Endodermal cell (in vitro differentiated cells): Measurements from ENCODE around the gene EMX2. TPM values are rescaled to one million over a fixed set of nuclear protein-coding genes. Genes with fewer than 3 reads are reported as not detected.
A peak's percentile ranks its signal among the peaks of the same experiment; 100 is the strongest.

Experiments used
- DNase-seq: peaks from one replicate; pipeline ENCODE4 v3.0.0-alpha.2; 2017
- H3K27ac ChIP-seq: 2 replicates; pipeline ENCODE4 v1.5.1; 2013; ENCODE audit warnings: mild to moderate bottlenecking, low read depth, low read length, moderate library complexity
- H3K27me3 ChIP-seq: 2 replicates; pipeline ENCODE4 v1.6.1; 2013; ENCODE audit warnings: mild to moderate bottlenecking, low read length, moderate library complexity; ENCODE audit not compliant: insufficient read depth, control insufficient read depth, poor library complexity, severe bottlenecking
- H3K36me3 ChIP-seq: 2 replicates; pipeline ENCODE4 v1.7.0; 2013; ENCODE audit warnings: mild to moderate bottlenecking, low read length, moderate library complexity; ENCODE audit not compliant: control insufficient read depth, insufficient read depth
- H3K4me1 ChIP-seq: one replicate; pipeline ENCODE4 v1.7.0; 2013; ENCODE audit warnings: low read length; ENCODE audit not compliant: control insufficient read depth, insufficient read depth
- H3K4me3 ChIP-seq: 2 replicates; pipeline ENCODE4 v1.5.1; 2013; ENCODE audit warnings: mild to moderate bottlenecking, low read length, moderate library complexity
- H3K9ac ChIP-seq: 2 replicates; pipeline ENCODE4 v1.6.1; 2013; ENCODE audit warnings: mild to moderate bottlenecking, low read length, moderate library complexity; ENCODE audit not compliant: poor library complexity, severe bottlenecking; ENCODE audit errors: extremely low read depth
- H3K9me3 ChIP-seq: 2 replicates; pipeline ENCODE4 v1.6.1; 2013; ENCODE audit warnings: mild to moderate bottlenecking, low read length, moderate library complexity; ENCODE audit not compliant: control insufficient read depth
- H3K27ac Mint-ChIP-seq: 2 replicates; pipeline ENCODE4 v1.8.0; 2020; ENCODE audit warnings: mixed read lengths
- H3K27me3 Mint-ChIP-seq: 2 replicates; pipeline ENCODE4 v1.8.0; 2021; ENCODE audit warnings: mild to moderate bottlenecking, mixed read lengths; ENCODE audit not compliant: insufficient read depth
- H3K36me3 Mint-ChIP-seq: 2 replicates; pipeline ENCODE4 v1.8.0; 2020; ENCODE audit warnings: low read depth, mixed read lengths
- H3K4me1 Mint-ChIP-seq: 2 replicates; pipeline ENCODE4 v1.8.0; 2020; ENCODE audit warnings: mixed read lengths
- H3K4me3 Mint-ChIP-seq: 2 replicates; pipeline ENCODE4 v1.8.0; 2020; ENCODE audit warnings: mild to moderate bottlenecking, moderate library complexity, mixed read lengths
- H3K9me3 Mint-ChIP-seq: 2 replicates; pipeline ENCODE4 v1.8.0; 2020; ENCODE audit warnings: mild to moderate bottlenecking, mixed read lengths
- WGBS, 2 experiments: methylation state at CpG; one replicate each; pipeline versions ENCODE4 v1.1.5 to v1.1.7; 2013; ENCODE audit warnings: missing lambda C conversion rate in 2 of 2, mixed read lengths in 1 of 2; ENCODE audit not compliant: insufficient coverage in 1 of 2, insufficient read length in 1 of 2; 5-methylcytosine and 5-hydroxymethylcytosine counted together
- total RNA-seq, 2 donors: library from RNA; stranded (reverse); fragmentation: NEBNext Ultra II Directional in 1 of 2; extraction: Animal tissue kit (Norgen Biotek cat#: 25700) in 1 of 2; gene quantifications; 2 replicates in 1 of 2; 3 replicates in 1 of 2; pipeline ENCODE4 v1.2.1, GENCODE V29; 2021
- TF ChIP-seq, protein P1 (sequence below): fragments of 200-600 bp; sonication (generic); conservative IDR thresholded peaks from 2 replicates; pipeline ENCODE4 v1.5.0; 2021; ENCODE audit warnings: antibody characterized with exemption, mild to moderate bottlenecking

Gene EMX2
- total RNA-seq, 2 donors from 2014 or later, result 0.18 TPM; not detected in 1

DNA sequence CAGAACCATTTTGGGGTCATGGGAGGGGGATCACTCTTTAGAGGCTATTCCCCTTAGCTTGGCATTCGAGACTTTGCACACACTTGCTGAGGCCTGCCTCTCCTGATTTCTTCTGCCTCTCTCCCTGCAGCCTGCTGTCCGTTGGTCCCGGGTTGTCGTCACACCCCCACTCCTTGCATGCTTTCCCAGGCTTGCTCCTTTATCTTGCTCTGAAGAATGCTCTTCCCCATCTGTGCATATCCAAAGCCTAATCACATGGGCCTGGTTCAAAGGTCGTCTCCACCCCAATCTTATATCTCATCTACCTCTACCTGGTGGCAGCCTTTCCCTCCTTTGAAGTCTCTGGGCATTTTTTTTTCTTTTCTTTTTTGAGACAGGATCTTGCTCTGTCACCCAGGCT, 24.3 kb upstream of the EMX2 start:
- Mint-ChIP-seq H3K9me3 (no peaks in the 10 kb centered on the region), H3K4me1 (peaks cover 4% of the 10 kb centered on the region), H3K27ac (no peak overlapping the region), H3K4me3 (no peak overlapping the region), H3K27me3 (peaks cover 52% of the 10 kb centered on the region), H3K36me3 (no peaks in the 10 kb centered on the region)
- TF ChIP-seq, protein P1, sequence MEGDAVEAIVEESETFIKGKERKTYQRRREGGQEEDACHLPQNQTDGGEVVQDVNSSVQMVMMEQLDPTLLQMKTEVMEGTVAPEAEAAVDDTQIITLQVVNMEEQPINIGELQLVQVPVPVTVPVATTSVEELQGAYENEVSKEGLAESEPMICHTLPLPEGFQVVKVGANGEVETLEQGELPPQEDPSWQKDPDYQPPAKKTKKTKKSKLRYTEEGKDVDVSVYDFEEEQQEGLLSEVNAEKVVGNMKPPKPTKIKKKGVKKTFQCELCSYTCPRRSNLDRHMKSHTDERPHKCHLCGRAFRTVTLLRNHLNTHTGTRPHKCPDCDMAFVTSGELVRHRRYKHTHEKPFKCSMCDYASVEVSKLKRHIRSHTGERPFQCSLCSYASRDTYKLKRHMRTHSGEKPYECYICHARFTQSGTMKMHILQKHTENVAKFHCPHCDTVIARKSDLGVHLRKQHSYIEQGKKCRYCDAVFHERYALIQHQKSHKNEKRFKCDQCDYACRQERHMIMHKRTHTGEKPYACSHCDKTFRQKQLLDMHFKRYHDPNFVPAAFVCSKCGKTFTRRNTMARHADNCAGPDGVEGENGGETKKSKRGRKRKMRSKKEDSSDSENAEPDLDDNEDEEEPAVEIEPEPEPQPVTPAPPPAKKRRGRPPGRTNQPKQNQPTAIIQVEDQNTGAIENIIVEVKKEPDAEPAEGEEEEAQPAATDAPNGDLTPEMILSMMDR, result no peak
- Histone ChIP-seq H3K36me3 (no peaks in the 10 kb centered on the region), H3K9ac (no peak overlapping the region), H3K27ac (no peak overlapping the region), H3K4me1 (no peaks in the 10 kb centered on the region), H3K9me3 (no peaks in the 10 kb centered on the region), H3K27me3 (peaks cover 45% of the 10 kb centered on the region), H3K4me3 (no peak overlapping the region)
- DNase-seq, result peak; percentile 42
- 52 to 68% methylated on average over 5 of the region's 5 CpGs for WGBS, 2 experiments

GRCh38 chr10:117519286-117519685, 23.3 kb upstream of the EMX2 start:
- Histone ChIP-seq H3K4me3 (no peak overlapping the region), H3K27ac (no peak overlapping the region), H3K4me1 (no peaks in the 10 kb centered on the region), H3K36me3 (no peaks in the 10 kb centered on the region), H3K9ac (no peak overlapping the region), H3K9me3 (no peaks in the 10 kb centered on the region), H3K27me3 (peaks cover 56% of the 10 kb centered on the region)
- H3K27ac Mint-ChIP-seq, result no peak overlapping the region
- peaks cover 4% of the 10 kb centered on the region for H3K4me1 Mint-ChIP-seq
- peak; percentile 7 for DNase-seq
- no peaks in the 10 kb centered on the region for H3K9me3 Mint-ChIP-seq
- H3K27me3 Mint-ChIP-seq, result peaks cover 55% of the 10 kb centered on the region
- H3K36me3 Mint-ChIP-seq, result no peaks in the 10 kb centered on the region
- 81 to 90% methylated on average over 3 to 8 of the region's 8 CpGs for WGBS, 2 experiments
- TF ChIP-seq, protein P1, result no peak
- no peak overlapping the region for H3K4me3 Mint-ChIP-seq

DNA sequence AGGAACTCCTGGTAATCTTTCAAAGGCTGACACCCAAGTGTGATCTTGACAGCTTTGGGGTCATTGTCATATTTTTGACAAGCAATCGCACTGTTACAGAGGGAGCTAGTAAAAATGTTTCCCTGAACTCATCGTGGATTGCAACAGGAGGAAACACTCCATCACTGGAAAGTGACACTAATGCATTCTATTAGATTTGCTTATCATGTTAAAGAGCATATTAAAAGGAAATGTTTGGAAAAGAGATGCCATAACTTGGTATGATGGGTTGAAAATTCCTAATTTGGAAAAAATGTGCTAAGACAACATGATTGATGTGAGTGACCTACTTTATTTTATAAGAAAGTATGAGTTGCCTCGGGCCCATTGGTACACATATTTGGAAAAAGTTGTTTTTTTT, 22.7 kb upstream of the EMX2 start:
- H3K9ac ChIP-seq, result no peak overlapping the region
- no peaks in the 10 kb centered on the region for H3K36me3 ChIP-seq
- TF ChIP-seq, protein P1, result no peak
- Mint-ChIP-seq H3K27ac (no peak overlapping the region), H3K9me3 (no peaks in the 10 kb centered on the region), H3K36me3 (no peaks in the 10 kb centered on the region), H3K27me3 (peaks cover 61% of the 10 kb centered on the region), H3K4me3 (no peak overlapping the region), H3K4me1 (peaks cover 4% of the 10 kb centered on the region)
- H3K27me3 ChIP-seq, result peaks cover 62% of the 10 kb centered on the region
- no peaks in the 10 kb centered on the region for H3K4me1 ChIP-seq
- WGBS, 2 experiments, result 85 to 89% methylated on average over 2 of the region's 3 CpGs
- no peak overlapping the region for H3K4me3 ChIP-seq
- peak; percentile 3 for DNase-seq
- no peaks in the 10 kb centered on the region for H3K9me3 ChIP-seq
- H3K27ac ChIP-seq, result no peak overlapping the region
